GM18909 (cell line): ENCODE data around the gene EPB41L4A.
"Not testable (repeated sequence)": the region's sequence is repeated elsewhere in the genome, so short reads cannot be mapped to it uniquely, and the experiment has no call there.

Experiments
- ATAC-seq: cut with Tn5 transposase; IDR thresholded peaks from one replicate; pipeline ENCODE4 v1.9.1; 2021; ENCODE audit warnings: mild to moderate bottlenecking; ENCODE audit not compliant: unreplicated experiment, poor library complexity

Gene EPB41L4A

DNA sequence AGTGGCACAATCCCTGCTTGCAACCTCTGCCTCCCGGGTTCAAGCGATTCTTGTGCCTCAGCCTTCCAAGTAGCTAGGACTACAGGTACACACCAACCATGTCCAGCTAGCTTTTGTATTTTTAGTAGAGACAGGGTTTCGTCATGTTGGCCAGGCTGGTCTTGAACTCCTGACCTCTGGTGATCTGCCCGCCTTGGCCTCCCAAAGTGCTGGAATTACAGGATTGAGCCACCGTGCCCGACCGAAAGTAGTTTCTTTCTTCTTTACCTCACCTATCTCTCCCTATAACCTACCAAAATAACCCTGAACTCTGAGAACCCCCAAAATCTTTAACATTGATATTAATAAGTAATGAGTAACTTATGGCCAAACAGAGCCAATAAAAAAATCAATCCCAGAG, 196.1 kb downstream of the EPB41L4A start:
- ATAC-seq: not testable (repeated sequence)

DNA sequence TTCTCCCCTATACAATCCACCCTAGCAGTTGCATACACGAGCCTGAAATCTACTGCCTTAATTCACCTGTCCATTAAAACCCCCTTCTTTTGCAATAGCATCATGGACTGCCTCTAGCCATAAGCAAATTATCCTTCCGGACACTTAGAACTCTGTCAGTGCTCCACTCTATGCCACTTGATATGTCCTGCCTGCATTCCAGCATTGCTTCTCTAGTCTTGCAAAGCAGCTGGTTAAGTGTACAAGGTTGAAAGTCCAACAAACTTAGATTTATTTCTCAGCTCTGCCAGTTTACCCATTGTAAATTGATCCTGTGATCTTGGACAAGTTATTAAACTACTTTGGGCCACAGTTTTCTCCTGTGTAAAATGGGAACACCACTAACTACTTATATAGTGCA, 197.9 kb downstream of the EPB41L4A start:
- no peak for ATAC-seq

DNA sequence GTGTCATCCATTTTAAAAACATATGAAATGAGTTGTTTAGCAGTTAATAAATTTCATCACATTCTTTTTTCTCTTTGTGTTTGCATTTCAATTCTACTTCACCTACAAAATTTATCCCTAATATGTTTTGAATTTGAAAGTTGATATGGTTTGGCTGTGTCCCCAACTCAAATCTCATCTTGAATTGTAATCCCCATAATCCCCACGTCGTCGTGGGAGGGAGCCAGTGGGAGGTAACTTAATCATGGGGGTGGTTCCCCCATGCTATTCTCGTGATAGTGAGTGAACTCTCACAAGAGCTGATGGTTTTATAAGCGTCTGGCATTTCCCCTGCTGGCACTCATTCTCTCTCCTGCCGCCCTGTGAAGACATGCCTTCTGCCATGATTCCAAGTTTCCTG, 200.1 kb downstream of the EPB41L4A start:
- no peak for ATAC-seq

DNA sequence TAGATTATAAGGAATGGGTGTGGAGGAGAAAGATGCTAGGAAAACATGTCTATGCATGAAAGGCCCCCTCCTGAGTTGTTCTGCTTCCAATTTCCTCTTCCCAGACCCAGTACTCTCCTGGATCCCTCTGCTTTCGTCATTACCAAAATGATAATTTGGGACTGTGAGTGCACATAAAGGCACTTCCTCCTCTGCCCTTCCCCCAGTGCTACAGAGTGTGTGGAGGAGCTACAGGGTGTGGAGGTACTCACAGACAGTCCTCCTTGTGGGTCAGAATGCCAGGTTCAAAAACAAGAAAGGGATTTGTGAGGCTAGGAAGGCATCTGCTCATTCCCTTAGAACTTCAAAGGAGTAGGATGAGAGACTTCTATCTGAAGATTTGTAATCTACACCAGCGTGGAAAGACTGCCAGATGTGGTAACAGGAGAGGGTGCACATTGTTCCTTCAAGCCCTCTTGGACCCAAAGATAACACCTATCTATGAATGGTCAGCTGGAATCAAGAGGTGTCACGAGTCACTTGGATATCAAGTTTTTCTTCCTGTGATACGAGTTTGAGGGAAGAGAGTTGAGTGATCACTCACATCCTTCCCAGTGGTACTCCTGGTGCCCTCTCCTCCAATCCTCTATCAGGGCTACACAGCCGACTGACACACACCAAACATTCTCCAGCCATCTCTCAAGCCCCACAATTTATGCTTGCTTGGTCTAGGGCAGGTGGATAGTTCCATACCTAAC, 201.1 kb downstream of the EPB41L4A start:
- ATAC-seq: no peak

DNA sequence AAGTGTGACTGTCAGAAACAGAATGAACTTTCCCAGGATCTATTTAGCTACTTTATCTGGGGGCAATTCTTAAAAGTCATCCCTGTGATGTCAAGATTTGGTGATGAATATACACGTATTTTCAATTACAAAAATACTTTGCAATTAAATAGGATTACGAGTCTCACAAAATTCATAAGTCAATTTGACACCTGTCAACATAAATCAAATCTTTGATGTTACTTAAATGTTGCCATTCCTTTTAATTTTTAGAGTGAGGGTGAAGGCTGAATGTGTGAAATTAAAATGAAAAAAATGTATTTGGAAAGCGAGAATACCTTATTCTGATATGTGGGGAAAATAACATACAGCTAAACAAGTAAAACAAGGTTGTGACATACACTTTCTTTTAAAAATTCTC, 202.9 kb downstream of the EPB41L4A start:
- no peak for ATAC-seq

DNA sequence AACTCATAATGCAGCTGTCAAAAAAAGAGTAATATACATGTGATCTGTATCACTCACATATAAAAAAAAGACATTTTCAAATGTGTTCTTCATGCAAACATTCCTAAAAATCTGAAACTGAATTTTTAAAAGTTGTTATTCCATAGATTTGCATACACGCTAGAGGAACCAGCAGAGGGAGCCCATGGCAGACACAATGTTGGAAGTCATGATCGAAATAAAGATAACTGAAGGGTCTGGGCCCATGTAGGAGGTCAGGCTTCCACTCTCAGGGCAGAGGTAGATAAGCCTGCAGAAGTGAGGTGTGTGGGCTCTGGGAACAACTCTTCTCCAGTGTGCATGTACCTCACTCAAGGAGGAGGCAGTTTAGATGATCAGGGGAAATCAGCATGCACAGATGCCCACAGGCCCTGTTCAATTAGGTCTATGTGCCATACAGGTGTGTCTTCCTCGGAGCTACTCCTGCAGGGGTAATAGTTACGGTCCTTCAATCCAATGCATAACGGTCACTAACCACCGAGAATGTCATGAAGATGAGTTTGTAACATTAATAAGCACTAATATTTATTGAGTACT, 208.6 kb downstream of the EPB41L4A start:
- ATAC-seq: no peak

DNA sequence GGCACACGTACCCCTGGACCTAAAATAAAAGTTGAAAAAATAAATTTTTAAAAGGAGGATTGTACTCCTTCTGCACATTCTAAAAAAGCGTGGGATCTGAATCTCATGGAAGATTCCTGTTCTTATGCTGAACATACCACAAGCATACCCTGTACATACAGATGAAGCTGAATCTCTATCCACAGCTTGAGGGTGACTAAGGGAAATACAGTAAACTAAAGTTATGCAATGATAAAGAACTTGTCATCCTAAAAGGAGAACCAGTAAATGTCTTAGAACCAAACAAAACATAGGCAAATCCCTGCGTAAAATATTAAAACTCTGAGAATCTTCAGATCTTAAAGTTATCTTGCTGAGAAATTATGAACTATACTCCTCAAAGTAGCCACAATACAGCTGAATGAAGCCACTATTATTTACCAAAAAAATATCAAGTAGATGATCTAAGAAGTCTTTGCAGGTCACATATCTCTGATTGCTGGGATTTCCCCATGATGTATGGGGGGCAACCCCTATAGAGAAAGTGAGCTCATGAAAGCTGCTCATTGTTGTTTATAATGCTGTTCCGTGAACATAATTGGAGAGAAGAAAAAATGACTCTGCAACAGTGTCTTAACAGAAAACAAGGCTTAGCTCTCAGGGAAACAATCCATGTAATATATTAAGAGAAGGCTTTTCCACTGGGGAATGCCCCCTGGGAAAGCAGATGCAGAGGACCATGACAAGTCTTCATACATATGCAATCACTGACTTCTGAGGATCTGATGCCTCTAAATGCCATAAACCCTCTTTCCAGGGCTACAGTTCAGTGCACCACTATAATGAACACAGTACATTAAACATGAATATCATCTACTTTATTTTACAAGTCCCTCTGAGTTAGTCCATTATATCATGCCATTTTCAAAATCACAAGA, 210.1 kb downstream of the EPB41L4A start:
- ATAC-seq: no peak

DNA sequence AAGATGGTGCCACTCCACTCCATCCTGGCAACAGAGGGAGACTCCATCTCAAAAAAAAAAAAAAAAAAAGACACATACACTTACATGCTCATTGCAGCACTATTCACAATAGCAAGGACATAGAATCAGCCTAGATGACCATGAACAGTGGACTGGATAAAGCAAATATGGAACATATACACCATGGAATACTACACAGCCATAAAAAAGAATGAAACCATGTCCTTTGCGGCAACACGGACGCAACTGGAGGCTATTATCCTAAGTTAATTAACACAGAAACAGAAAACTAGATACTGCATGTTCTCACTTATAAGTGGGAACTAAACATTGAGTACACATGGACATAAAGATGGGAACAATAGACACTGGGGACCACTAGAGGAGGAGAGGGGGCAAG, 210.9 kb downstream of the EPB41L4A start:
- ATAC-seq: not testable (repeated sequence)

DNA sequence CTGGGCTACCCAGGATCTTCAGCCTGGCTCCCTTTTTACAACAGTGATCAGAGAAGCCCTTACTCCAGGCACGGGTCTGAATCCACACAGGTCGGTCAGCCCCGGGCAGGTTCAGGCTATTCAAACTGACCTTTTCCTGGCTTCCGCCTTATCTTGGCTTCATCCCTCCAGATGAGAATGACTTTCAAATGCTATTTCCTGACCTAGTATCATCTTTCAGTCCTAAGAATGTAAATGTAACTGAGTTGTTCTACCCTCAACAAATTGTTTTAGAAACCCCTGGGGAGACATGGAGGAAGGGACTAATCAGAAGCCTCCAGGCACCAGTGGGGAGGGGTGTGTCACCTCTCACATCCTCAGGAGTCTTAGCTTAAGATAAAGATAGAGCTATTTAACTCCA, 213.2 kb downstream of the EPB41L4A start:
- ATAC-seq: no peak

DNA sequence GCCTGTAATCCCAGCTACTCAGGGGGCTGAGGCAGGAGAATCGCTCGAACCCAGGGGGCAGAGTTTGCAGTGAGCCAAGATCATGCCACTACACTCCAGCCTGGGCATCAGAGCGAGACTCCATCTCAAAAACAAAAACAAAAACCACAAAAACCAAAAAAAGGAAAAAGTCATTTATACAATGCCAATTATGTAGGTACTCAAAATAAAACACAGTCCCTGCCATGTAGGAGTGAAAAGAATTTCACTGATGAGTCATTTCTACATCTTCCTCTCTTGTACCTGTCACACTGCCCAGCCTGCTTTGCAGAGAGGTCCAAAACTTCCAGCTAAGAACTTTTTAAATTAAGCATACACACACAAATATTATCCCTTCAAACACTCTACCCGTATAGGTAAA, 215.8 kb downstream of the EPB41L4A start:
- no peak for ATAC-seq

DNA sequence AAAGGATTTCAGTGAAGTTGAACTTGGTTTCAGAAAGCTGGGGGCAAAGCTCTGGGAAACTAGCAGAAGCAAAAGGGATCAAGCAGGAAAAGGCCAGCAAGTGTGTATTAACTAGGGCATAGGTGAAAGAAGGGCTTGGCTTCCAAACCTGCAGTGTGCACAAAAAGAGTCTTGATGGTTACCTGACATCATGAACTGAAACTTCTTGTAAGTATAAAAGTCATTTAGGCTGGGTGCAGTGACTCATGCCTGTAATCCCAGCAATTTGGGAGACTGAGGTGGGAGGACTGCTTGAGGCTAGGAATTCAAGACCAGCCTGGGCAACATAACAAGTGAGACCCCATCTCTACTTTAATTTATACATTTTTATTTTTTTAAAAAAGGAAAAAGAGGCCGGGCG, 216.4 kb downstream of the EPB41L4A start:
- ATAC-seq: no peak

DNA sequence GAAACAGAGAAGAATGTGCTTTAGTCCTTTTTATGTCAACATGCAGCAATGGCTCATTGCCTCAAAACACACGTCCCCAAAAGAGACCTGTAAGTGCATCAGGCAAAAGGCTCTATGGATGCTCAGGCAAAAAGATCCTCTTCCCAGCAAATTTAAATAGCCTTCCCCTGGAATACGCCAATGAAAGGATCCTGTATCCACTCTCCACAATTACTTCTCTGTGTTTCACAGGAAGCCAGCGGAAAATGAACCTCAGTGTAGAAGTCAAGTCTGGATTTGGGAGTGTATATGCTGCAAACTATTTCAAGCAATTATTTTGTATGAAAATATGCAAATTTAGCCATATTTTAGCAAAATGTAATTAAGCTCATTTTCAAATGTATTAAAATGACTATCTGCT, 217.9 kb downstream of the EPB41L4A start:
- ATAC-seq: no peak

DNA sequence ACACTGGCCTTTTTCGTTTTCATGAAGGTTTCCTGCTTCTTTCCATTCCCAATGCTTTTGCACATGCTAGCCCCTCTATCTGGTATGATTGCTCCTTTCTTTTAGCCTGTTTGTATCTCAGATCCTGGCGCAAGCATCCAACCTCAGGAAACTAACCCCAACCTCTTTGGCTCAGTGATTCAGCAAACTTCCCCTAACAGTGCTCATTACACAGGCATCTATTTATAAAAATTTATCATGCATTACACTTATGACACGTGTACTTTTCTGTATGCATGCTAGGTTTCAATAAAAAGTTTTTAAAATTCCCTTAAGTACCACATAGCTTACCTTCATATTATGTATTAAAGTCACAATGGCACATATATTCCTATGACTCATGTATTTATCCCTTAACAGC, 218.9 kb downstream of the EPB41L4A start:
- no peak for ATAC-seq

DNA sequence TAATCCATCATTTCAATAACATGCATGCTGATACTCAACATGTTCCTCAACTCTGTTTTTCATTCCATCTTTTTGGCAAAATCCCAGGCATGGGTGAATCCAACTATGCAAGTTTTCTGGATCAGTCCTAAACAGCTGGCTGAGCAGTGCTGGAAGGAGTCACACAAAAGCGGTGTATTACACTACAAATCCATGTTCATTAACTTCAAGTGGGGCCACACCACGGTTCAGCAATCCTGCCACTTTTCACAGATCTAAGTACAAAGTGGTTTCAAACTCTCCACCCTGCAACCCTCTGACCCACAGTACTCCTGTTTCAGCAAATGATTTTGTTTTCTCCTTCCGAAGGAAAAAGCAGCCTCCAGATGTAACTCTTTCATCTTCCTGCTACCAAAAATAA, 222.5 kb downstream of the EPB41L4A start:
- no peak for ATAC-seq

DNA sequence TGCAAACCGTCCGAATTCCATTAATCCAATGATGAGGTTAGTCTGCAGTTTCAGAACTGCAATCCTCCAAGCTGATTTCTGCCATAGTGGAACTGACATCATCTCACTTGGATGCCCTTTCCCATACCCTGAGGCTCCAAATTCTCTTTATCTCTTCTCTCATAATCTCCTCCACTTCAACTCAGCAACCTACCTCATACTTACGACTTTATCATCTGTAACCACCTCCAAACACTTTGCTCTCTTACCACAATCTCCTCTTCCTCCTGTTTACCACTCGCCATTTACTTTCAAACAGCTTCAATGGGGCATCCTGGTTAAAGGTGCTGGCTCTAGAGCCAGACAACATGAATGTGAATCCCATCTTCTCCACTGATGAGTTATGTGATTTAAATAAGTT, 223.2 kb downstream of the EPB41L4A start:
- no peak for ATAC-seq

DNA sequence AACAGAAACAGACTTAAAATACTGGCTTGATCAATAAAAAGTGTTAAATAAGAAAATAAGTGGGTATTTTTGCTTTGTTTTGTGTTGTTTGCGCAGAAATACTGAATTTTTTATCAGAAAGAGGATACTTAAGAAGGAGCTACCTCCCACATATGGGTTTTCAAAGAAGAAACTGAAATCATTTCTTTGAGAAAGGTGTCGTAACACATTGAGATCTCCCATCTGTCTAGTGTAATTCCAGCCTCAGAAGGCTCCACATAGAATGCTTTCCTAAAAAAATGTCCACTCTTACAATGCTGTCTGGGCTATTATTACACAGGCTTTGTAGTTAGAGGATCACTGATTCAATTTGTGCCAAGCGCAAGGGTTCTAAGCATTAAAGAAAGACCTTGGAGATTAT, 226.2 kb downstream of the EPB41L4A start:
- no peak for ATAC-seq

DNA sequence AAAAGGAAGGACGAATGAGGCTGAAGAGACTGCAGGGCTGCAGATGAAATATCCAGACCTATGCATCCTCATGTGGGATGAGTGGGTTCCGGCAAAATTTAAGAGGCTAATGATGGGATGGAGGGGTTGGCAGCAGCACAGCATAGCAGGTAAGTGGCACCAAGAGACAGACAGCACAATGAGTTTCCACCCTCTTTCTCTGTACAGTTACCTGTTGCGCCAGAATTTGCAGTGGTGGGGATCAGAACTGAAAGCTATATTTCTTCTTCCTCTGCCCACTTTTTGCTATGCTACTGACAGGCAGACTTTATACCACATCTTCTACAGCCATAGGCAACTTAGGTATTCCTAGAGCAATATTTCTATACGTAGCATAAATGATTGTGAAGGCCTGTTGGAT, 227.0 kb downstream of the EPB41L4A start:
- no peak for ATAC-seq

DNA sequence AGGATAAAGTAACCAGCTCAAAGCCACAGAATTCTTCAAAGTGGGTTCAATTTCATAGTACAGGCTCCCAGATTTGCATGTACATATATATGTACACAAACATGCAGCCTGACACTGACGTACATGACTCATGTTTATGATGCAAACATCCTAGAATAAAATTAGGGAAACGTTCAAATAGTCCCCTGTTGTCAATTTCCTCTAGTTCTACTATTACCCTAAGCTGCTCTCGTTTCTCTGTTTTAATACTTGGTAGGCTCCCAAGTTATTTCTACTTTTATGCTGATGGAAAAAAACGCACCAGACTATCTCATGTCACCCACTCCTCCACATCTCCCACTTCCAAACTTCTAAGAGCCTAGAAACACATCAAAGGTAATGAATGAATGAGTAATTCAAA, 229.7 kb downstream of the EPB41L4A start:
- ATAC-seq: no peak

DNA sequence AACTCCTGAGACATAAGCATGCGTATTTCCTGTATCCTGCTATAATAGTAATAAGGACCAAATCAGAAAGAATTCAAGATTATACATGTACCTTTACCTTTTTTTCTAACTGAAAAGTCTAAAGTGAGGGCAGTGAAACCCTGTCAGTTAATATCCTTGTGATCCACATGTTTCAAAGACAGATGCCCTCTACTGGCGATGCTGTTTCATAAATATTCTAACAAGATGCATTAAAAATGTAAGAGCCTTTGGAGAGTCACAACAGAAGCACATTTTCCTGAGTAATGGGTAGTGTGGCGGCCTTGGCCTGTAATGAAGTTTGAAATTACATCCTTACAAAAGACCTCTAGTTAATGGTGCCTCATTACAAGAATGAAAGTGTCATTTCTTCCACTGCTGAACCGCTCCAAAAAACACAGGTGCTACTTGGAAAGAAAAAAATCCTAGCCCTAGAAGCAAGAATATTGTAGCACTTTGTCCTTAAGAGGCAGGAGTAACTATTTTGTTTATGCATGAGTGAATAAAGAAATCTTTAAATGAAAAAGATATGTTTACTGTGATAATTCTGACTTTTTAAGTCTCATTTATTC, 232.6 kb downstream of the EPB41L4A start:
- ATAC-seq: peak; percentile 68

DNA sequence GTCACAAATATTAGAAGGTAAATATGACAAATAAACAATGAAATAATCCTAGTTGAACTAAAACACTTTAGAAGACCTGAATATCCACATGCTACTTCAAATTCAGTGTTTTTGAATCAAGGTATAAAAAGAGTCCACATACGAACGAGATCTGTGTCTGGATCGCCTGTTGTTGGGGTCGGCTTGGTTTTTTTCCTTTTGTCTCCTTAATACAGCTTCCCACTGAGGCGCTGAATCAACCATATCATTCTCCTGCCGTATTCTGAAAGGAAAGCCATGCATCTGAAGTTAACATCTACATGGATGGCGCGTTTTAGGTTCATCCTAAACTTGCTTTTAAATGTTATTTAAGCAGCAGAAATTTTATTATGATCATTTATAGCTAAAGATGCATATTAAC, 235.2 kb downstream of the EPB41L4A start:
- ATAC-seq: no peak
